Measurements from ENCODE around the gene ADCY2.

ADCY2 gene

GRCh38 chr5:7717691-7718090, 321.8 kb downstream of the ADCY2 start:
- H3K36me3 ChIP-seq (ENCODE audit: control insufficient read depth, insufficient read depth, low read length) = peaks cover 33% of the 10 kb centered on the region
- no peaks in the 10 kb centered on the region for H3K27me3 ChIP-seq (ENCODE audit: control insufficient read depth, insufficient read depth, low read length)
- no peak overlapping the region for H3K27ac ChIP-seq (ENCODE audit: low read depth, low read length)
- H3K9me3 ChIP-seq (ENCODE audit: control insufficient read depth, insufficient read depth, low read depth, low read length) = no peaks in the 10 kb centered on the region
- no peak overlapping the region for H3K9ac ChIP-seq (ENCODE audit: low read length)
- H3K4me1 ChIP-seq (ENCODE audit: control insufficient read depth, insufficient read depth, low read length) = no peaks in the 10 kb centered on the region; the same call in 1 of the 2 replicates
- no peak overlapping the region for H3K4me3 ChIP-seq (ENCODE audit: low read depth, low read length)

GRCh38 chr5:7728076-7728475, 332.1 kb downstream of the ADCY2 start:
- no peak overlapping the region for H3K27ac ChIP-seq (ENCODE audit: low read depth, low read length)
- no peaks in the 10 kb centered on the region for H3K9me3 ChIP-seq (ENCODE audit: control insufficient read depth, insufficient read depth, low read depth, low read length)
- H3K4me3 ChIP-seq (ENCODE audit: low read depth, low read length) = no peak overlapping the region
- no peak overlapping the region for H3K9ac ChIP-seq (ENCODE audit: low read length)
- H3K27me3 ChIP-seq (ENCODE audit: control insufficient read depth, insufficient read depth, low read length) = no peaks in the 10 kb centered on the region
- no peaks in the 10 kb centered on the region for H3K4me1 ChIP-seq (ENCODE audit: control insufficient read depth, insufficient read depth, low read length)
- peaks cover 14% of the 10 kb centered on the region; the same call in 1 of the 2 replicates for H3K36me3 ChIP-seq (ENCODE audit: control insufficient read depth, insufficient read depth, low read length)

GRCh38 chr5:7741415-7742065, 345.6 kb downstream of the ADCY2 start:
- Histone ChIP-seq H3K4me3 (ENCODE audit: low read depth, low read length) (no peak overlapping the region), H3K9ac (ENCODE audit: low read length) (no peak overlapping the region), H3K27me3 (ENCODE audit: control insufficient read depth, insufficient read depth, low read length) (no peaks in the 10 kb centered on the region), H3K4me1 (ENCODE audit: control insufficient read depth, insufficient read depth, low read length) (no peaks in the 10 kb centered on the region), H3K27ac (ENCODE audit: low read depth, low read length) (no peak overlapping the region), H3K9me3 (ENCODE audit: control insufficient read depth, insufficient read depth, low read depth, low read length) (no peaks in the 10 kb centered on the region), H3K36me3 (ENCODE audit: control insufficient read depth, insufficient read depth, low read length) (peaks cover 9% of the 10 kb centered on the region; the same call in 1 of the 2 replicates)

DNA sequence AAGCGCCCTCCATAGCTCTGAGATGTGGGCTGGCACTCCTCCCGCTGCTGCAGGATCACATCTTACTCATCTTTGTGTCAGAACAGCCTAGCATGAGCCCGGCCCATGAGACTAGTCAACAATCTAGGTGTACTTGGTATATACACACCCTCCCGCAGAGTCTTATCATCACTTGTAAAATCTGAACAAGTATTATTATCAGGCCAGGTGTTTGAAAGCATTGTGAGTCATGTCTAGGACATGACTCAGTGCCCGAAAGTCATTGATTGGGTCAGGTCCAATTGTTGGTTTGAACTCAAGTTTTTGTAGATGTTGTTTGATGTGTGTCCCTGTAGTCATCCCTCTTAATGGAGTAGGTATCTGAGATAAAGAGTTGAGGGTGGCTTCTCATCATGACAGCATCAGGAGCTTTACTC, 346.3 kb downstream of the ADCY2 start:
- no peaks in the 10 kb centered on the region for H3K4me1 ChIP-seq (ENCODE audit: control insufficient read depth, insufficient read depth, low read length)
- no peak overlapping the region for H3K4me3 ChIP-seq (ENCODE audit: low read depth, low read length)
- H3K9ac ChIP-seq (ENCODE audit: low read length) = no peak overlapping the region
- H3K27me3 ChIP-seq (ENCODE audit: control insufficient read depth, insufficient read depth, low read length) = no peaks in the 10 kb centered on the region
- peaks cover 9% of the 10 kb centered on the region; the same call in 1 of the 2 replicates for H3K36me3 ChIP-seq (ENCODE audit: control insufficient read depth, insufficient read depth, low read length)
- no peak overlapping the region for H3K27ac ChIP-seq (ENCODE audit: low read depth, low read length)
- no peaks in the 10 kb centered on the region for H3K9me3 ChIP-seq (ENCODE audit: control insufficient read depth, insufficient read depth, low read depth, low read length)

DNA sequence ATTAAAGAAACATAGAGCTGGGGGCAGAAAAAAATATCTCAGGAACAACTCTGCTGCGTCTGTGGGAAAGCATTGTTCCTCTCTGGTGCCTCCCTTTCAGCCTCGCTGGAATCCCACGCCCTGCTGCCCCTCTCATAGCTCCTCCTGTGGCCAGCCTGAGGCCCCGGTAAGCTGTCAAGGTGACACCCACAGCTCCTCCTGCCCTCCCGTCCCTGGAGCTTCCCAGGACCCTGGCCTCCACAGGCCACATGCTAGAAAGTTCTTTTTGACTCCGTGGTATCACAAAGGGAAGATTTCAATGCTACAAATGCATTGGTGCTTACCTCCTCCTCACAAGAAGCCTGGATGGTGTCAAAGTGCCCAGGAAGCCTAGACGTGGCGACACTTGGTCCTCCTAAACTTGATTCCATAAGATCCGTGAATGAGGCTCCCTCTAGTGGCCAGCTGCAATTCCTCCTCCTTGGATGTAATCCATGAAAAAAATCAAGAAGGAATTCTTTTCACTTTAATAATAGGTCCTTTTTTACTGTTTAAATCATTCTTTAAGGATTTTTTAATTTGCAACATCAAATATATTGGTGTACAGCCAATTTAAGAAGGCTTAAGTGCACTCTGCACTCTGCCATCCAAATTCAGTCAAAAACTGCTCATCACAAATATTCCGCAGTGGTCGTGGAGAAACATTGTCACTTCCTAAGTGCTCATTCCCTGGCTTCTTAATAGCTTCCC, 350.1 kb downstream of the ADCY2 start:
- no peaks in the 10 kb centered on the region for H3K27me3 ChIP-seq (ENCODE audit: control insufficient read depth, insufficient read depth, low read length)
- H3K4me3 ChIP-seq (ENCODE audit: low read depth, low read length) = no peak overlapping the region
- no peak overlapping the region for H3K27ac ChIP-seq (ENCODE audit: low read depth, low read length)
- no peaks in the 10 kb centered on the region for H3K4me1 ChIP-seq (ENCODE audit: control insufficient read depth, insufficient read depth, low read length)
- H3K9ac ChIP-seq (ENCODE audit: low read length) = no peak overlapping the region
- no peaks in the 10 kb centered on the region for H3K9me3 ChIP-seq (ENCODE audit: control insufficient read depth, insufficient read depth, low read depth, low read length)
- H3K36me3 ChIP-seq (ENCODE audit: control insufficient read depth, insufficient read depth, low read length) = peaks cover 9% of the 10 kb centered on the region; the same call in 1 of the 2 replicates

DNA sequence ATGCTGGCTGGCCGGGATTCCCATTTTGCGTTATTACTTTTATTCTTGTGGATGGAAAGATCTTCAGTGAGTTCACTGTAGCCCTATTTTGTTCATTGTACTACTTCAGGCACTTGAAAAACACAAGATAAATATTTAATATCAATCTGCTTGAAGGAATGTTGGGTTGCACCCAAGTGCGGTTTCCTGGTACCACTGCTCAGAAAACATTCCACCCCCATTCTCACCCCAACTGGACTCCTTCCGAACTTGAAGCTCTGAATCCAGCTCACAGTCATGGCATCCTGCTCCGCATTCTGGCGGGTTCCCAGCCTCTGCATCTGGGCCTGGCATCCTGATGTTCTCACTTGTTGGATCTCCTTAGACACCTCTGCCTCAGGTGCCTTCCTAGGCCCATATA, 351.8 kb downstream of the ADCY2 start:
- H3K27ac ChIP-seq (ENCODE audit: low read depth, low read length) = no peak overlapping the region
- no peaks in the 10 kb centered on the region for H3K27me3 ChIP-seq (ENCODE audit: control insufficient read depth, insufficient read depth, low read length)
- peaks cover 4% of the 10 kb centered on the region; the same call in 1 of the 2 replicates for H3K36me3 ChIP-seq (ENCODE audit: control insufficient read depth, insufficient read depth, low read length)
- no peak overlapping the region for H3K4me3 ChIP-seq (ENCODE audit: low read depth, low read length)
- no peak overlapping the region for H3K9ac ChIP-seq (ENCODE audit: low read length)
- no peaks in the 10 kb centered on the region for H3K9me3 ChIP-seq (ENCODE audit: control insufficient read depth, insufficient read depth, low read depth, low read length)
- no peaks in the 10 kb centered on the region for H3K4me1 ChIP-seq (ENCODE audit: control insufficient read depth, insufficient read depth, low read length)

DNA sequence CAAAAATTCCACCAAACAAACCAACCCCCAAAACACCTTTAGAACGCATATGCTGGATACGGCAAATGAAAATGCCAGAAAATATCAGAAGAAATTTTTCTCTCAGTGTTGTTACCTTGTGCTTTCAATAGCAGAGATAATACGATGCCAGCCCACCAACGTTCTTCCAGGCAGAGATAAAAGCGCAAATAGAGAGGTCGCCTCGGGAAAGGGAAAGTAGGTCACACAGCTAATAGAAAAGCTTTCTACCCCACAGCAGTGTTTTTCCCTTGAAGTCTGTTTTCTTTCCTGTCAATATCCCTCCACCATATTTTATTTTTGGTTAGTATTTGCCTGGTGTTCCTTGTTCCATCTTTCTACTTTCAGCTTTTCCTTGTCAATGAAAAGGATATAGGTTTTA, 353.7 kb downstream of the ADCY2 start:
- Histone ChIP-seq H3K4me1 (ENCODE audit: control insufficient read depth, insufficient read depth, low read length) (no peaks in the 10 kb centered on the region), H3K4me3 (ENCODE audit: low read depth, low read length) (no peak overlapping the region), H3K9me3 (ENCODE audit: control insufficient read depth, insufficient read depth, low read depth, low read length) (no peaks in the 10 kb centered on the region), H3K36me3 (ENCODE audit: control insufficient read depth, insufficient read depth, low read length) (no peaks in the 10 kb centered on the region; the same call in 1 of the 2 replicates), H3K9ac (ENCODE audit: low read length) (no peak overlapping the region), H3K27me3 (ENCODE audit: control insufficient read depth, insufficient read depth, low read length) (no peaks in the 10 kb centered on the region), H3K27ac (ENCODE audit: low read depth, low read length) (no peak overlapping the region)

GRCh38 chr5:7751874-7752273, 355.9 kb downstream of the ADCY2 start:
- no peak overlapping the region for H3K4me3 ChIP-seq (ENCODE audit: low read depth, low read length)
- H3K4me1 ChIP-seq (ENCODE audit: control insufficient read depth, insufficient read depth, low read length) = no peaks in the 10 kb centered on the region; the same call in 1 of the 2 replicates
- no peak overlapping the region for H3K27ac ChIP-seq (ENCODE audit: low read depth, low read length)
- no peaks in the 10 kb centered on the region for H3K27me3 ChIP-seq (ENCODE audit: control insufficient read depth, insufficient read depth, low read length)
- H3K9ac ChIP-seq (ENCODE audit: low read length) = no peak overlapping the region
- no peaks in the 10 kb centered on the region for H3K9me3 ChIP-seq (ENCODE audit: control insufficient read depth, insufficient read depth, low read depth, low read length)
- H3K36me3 ChIP-seq (ENCODE audit: control insufficient read depth, insufficient read depth, low read length) = peaks cover 9% of the 10 kb centered on the region; the same call in 1 of the 2 replicates

DNA sequence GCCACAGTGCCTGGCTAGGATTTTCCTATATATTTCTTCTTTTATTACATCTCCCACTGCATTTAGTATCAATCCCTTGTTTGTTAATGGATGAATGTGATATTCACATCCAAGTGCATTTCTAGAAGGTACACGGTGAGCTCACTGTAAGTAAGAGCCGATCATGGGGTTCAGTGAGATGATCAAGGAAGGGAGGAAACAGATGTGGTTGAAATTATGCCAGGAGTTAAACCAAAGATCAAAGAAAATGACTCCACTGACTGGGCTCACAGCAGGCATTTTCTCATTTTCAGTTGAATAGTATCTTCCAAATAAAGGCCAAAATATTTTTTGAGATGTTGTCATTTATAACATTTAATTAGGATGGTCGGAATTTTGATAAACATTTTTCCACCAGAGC, 357.2 kb downstream of the ADCY2 start:
- Histone ChIP-seq H3K4me3 (ENCODE audit: low read depth, low read length) (no peak overlapping the region), H3K9ac (ENCODE audit: low read length) (no peak overlapping the region), H3K4me1 (ENCODE audit: control insufficient read depth, insufficient read depth, low read length) (no peaks in the 10 kb centered on the region; the same call in 1 of the 2 replicates), H3K27ac (ENCODE audit: low read depth, low read length) (no peak overlapping the region), H3K36me3 (ENCODE audit: control insufficient read depth, insufficient read depth, low read length) (peaks cover 22% of the 10 kb centered on the region; the same call in 1 of the 2 replicates), H3K9me3 (ENCODE audit: control insufficient read depth, insufficient read depth, low read depth, low read length) (no peaks in the 10 kb centered on the region), H3K27me3 (ENCODE audit: control insufficient read depth, insufficient read depth, low read length) (no peaks in the 10 kb centered on the region)

DNA sequence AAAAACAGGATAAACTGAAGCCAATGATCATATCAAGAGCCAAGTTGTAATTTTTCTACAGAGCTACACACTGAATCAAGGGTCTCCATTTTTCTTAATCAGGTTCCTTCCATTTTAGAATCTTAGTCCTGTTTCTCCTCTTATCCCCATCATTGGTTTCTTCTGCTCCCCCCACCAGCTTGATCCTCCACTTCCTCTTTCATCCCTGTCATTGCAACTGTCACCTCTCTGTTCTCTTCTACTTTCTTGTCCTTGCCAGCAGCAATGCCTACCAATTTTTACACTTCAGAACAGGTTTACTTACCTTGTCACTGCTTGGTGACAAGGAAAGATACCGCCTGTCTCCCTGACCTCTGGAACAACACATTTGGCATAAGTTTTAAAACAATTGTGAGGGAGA, 357.7 kb downstream of the ADCY2 start:
- Histone ChIP-seq H3K9me3 (ENCODE audit: control insufficient read depth, insufficient read depth, low read depth, low read length) (no peaks in the 10 kb centered on the region), H3K4me1 (ENCODE audit: control insufficient read depth, insufficient read depth, low read length) (no peaks in the 10 kb centered on the region; the same call in 1 of the 2 replicates), H3K9ac (ENCODE audit: low read length) (no peak overlapping the region)

DNA sequence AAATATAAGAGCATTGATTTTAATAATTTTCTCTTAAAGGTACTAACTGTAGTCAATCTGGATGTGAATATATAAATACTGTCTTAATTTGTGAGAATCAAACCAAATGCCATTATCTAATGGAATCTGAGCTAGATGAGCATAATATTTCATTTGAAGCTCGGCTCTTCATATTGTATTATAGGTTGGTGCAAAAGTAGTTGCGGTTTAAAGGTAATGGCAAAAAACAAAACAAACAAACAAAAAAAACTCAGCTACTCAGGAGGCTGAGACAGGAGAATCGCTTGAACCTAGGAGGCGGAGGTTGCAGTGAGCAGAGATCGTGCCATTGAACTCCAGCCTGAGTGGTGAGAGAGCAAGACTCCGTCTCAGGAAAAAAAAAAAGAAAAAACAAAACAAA, 358.6 kb downstream of the ADCY2 start:
- no peak overlapping the region for H3K27ac ChIP-seq (ENCODE audit: low read depth, low read length)
- no peak overlapping the region for H3K9ac ChIP-seq (ENCODE audit: low read length)
- H3K4me3 ChIP-seq (ENCODE audit: low read depth, low read length) = no peak overlapping the region
- H3K27me3 ChIP-seq (ENCODE audit: control insufficient read depth, insufficient read depth, low read length) = no peaks in the 10 kb centered on the region
- H3K9me3 ChIP-seq (ENCODE audit: control insufficient read depth, insufficient read depth, low read depth, low read length) = no peaks in the 10 kb centered on the region
- H3K4me1 ChIP-seq (ENCODE audit: control insufficient read depth, insufficient read depth, low read length) = no peaks in the 10 kb centered on the region; the same call in 1 of the 2 replicates
- H3K36me3 ChIP-seq (ENCODE audit: control insufficient read depth, insufficient read depth, low read length) = peaks cover 23% of the 10 kb centered on the region; the same call in 1 of the 2 replicates

More for the DNA sequence above, 357.7 kb downstream of the ADCY2 start:
- Histone ChIP-seq H3K27me3 (ENCODE audit: control insufficient read depth, insufficient read depth, low read length) (no peaks in the 10 kb centered on the region), H3K36me3 (ENCODE audit: control insufficient read depth, insufficient read depth, low read length) (peaks cover 23% of the 10 kb centered on the region; the same call in 1 of the 2 replicates), H3K27ac (ENCODE audit: low read depth, low read length) (no peak overlapping the region), H3K4me3 (ENCODE audit: low read depth, low read length) (no peak overlapping the region)

Measured in HUES6 (cell line).